Neuronal stem cell (in vitro differentiated cells): ENCODE measurements around the gene ERO1B.
A peak's percentile ranks its signal among the peaks of the same experiment; 100 is the strongest.

Experiments used
- DNase-seq: peaks from one replicate; pipeline ENCODE4 v3.0.0-alpha.2; 2013; ENCODE audit warnings: low spot score
- H2AFZ ChIP-seq: one replicate; pipeline ENCODE4 v1.6.1; 2013; ENCODE audit warnings: mild to moderate bottlenecking, low read length, inconsistent platforms
- H2AK5ac ChIP-seq: 2 replicates; pipeline ENCODE4 v1.6.1; 2013; ENCODE audit warnings: low read depth, mild to moderate bottlenecking, inconsistent platforms, low read length, moderate library complexity, mixed read lengths
- H2BK120ac ChIP-seq: 2 replicates; pipeline ENCODE4 v1.6.1; 2013; ENCODE audit warnings: low read depth, mild to moderate bottlenecking, inconsistent platforms, low read length, moderate library complexity, mixed read lengths
- H2BK12ac ChIP-seq: one replicate; pipeline ENCODE4 v1.6.1; 2013; ENCODE audit warnings: low read length, inconsistent platforms
- H2BK15ac ChIP-seq: 2 replicates; pipeline ENCODE4 v1.6.1; 2013; ENCODE audit warnings: mild to moderate bottlenecking, low read length, inconsistent platforms, mixed read lengths
- H2BK5ac ChIP-seq: one replicate; pipeline ENCODE4 v1.6.1; 2013; ENCODE audit warnings: inconsistent platforms, mild to moderate bottlenecking, low read length, moderate library complexity
- H3K14ac ChIP-seq: one replicate; pipeline ENCODE4 v1.6.1; 2013; ENCODE audit warnings: low read length, inconsistent platforms
- H3K18ac ChIP-seq: 2 replicates; pipeline ENCODE4 v1.6.1; 2013; ENCODE audit warnings: low read length, inconsistent platforms
- H3K23ac ChIP-seq: 2 replicates; pipeline ENCODE4 v1.6.1; 2013; ENCODE audit warnings: low read depth, mild to moderate bottlenecking, mixed read lengths, low read length, inconsistent platforms; ENCODE audit not compliant: poor library complexity
- H3K27ac ChIP-seq: replicated peaks from 3 replicates; pipeline ENCODE4 v1.5.1; 2013; ENCODE audit warnings: low read length, inconsistent platforms
- H3K27me3 ChIP-seq, 3 experiments: 2 replicates each; pipeline ENCODE4 v1.6.1; 2013; ENCODE audit warnings: low read length in 3 of 3, mild to moderate bottlenecking in 2 of 3, inconsistent platforms in 1 of 3, low read depth in 1 of 3, mixed read lengths in 1 of 3, moderate library complexity in 1 of 3; ENCODE audit not compliant: control insufficient read depth in 3 of 3, insufficient read depth in 3 of 3
- H3K36me3 ChIP-seq, 2 donors: replicated peaks in 1 of 2; 2 replicates each; pipeline ENCODE4 v1.6.1; 2013; ENCODE audit warnings: low read length in 2 of 2; ENCODE audit not compliant: control insufficient read depth in 2 of 2, insufficient read depth in 2 of 2
- H3K4ac ChIP-seq: 2 replicates; pipeline ENCODE4 v1.6.1; 2013; ENCODE audit warnings: inconsistent platforms, mild to moderate bottlenecking, low read length, moderate library complexity
- H3K4me1 ChIP-seq, 2 donors: 1 replicate in 1 of 2; 2 replicates in 1 of 2; pipeline ENCODE4 v1.6.1; 2013; ENCODE audit warnings: low read length in 2 of 2, low read depth in 1 of 2; ENCODE audit not compliant: control insufficient read depth in 2 of 2, insufficient read depth in 1 of 2
- H3K4me2 ChIP-seq: one replicate; pipeline ENCODE4 v1.6.1; 2013; ENCODE audit warnings: mild to moderate bottlenecking, low read length, inconsistent platforms; ENCODE audit not compliant: insufficient read depth, poor library complexity, severe bottlenecking
- H3K4me3 ChIP-seq, 2 donors: 2 replicates each; pipeline ENCODE4 v1.5.1; 2013; ENCODE audit warnings: low read length in 2 of 2, mild to moderate bottlenecking in 2 of 2, inconsistent platforms in 1 of 2, moderate library complexity in 1 of 2
- H3K79me1 ChIP-seq: one replicate; pipeline ENCODE4 v1.6.1; 2013; ENCODE audit warnings: low read depth, mild to moderate bottlenecking, inconsistent platforms, low read length, moderate library complexity
- H3K9ac ChIP-seq: one replicate; pipeline ENCODE4 v1.6.1; 2013; ENCODE audit warnings: mild to moderate bottlenecking, low read depth, low read length, inconsistent platforms; ENCODE audit not compliant: poor library complexity
- H3K9me3 ChIP-seq, 2 donors: replicated peaks in 1 of 2; 2 replicates each; pipeline versions ENCODE3 to v1.6.1; 2013; ENCODE audit warnings: low read length in 2 of 2, mild to moderate bottlenecking in 2 of 2, inconsistent platforms in 1 of 2, low read depth in 1 of 2, mixed read lengths in 1 of 2, moderate library complexity in 1 of 2; ENCODE audit not compliant: control insufficient read depth in 2 of 2, insufficient read depth in 1 of 2
- H4K8ac ChIP-seq: one replicate; pipeline ENCODE4 v1.6.1; 2013; ENCODE audit warnings: low read depth, mild to moderate bottlenecking, inconsistent platforms, low read length, moderate library complexity
- H4K91ac ChIP-seq: one replicate; pipeline ENCODE4 v1.6.1; 2013; ENCODE audit warnings: low read length, low read depth, mild to moderate bottlenecking, inconsistent platforms; ENCODE audit not compliant: poor library complexity
- whole genome bisulfite sequencing, 2 donors: extraction: QIAGEN DNeasy Blood & Tissue Kit; methylation state at CpG; one replicate each; pipeline ENCODE4 v1.1.7; 2013; ENCODE audit warnings: missing lambda C conversion rate in 2 of 2, mixed read lengths in 1 of 2; ENCODE audit not compliant: insufficient read length in 2 of 2, insufficient replicate concordance in 1 of 2; ENCODE audit errors: extremely low coverage in 2 of 2; 5-methylcytosine and 5-hydroxymethylcytosine counted together

ERO1B gene

DNA sequence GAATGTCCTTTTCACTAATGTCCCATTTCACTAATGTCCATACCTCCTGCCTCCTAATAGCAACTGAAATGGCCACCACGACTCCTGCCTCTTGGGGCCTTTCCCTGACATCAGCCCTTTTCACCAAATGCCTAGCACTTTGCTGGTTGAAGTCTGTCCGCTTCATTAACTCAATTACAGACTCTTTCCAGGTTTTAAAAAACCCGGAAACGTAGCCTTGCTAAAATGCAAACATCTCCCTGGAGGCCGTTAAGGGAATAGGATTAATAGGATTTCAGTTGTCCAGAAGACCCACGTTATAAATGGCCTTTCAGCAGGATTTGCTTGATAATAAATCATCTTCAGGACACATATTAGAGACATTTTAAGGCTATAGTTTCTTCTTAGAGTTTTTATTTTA lies 25.7 kb upstream of the ERO1B start:
- no peak overlapping the region for H3K14ac ChIP-seq

DNA sequence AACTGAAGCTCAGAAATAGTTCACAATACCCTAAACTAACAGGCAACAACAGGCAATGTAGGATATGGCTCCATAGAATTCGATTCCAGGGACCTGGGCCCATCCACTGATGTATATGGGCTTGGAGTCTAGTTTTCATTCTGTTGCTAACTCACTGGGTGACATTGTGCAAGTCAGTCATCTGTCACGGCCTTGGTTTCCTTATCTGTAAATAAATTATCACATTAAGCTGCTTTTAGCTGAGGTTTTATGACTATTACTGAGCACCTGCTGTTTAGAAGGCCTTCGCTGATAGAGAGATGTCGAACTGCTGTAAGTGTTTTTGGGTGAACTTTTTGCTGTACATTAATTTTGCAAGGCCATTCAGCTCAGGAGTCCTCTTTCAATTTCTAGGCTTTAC lies 22.9 kb upstream of the ERO1B start:
- Histone ChIP-seq H3K18ac (no peak overlapping the region), H3K4me2 (no peak overlapping the region), H3K4me3 (no peak overlapping the region), H2BK15ac (no peak overlapping the region), H3K23ac (no peak overlapping the region), H3K27me3 (no peaks in the 10 kb centered on the region), H3K9ac (no peak overlapping the region), H2AFZ (no peak overlapping the region), H2BK120ac (no peak overlapping the region), H4K91ac (no peak overlapping the region), H3K9me3 (peaks cover 0 to 3% of the 10 kb centered on the region in 2 donors), H4K8ac (no peak overlapping the region), H2BK12ac (no peak overlapping the region), H3K14ac (no peak overlapping the region), H2BK5ac (no peak overlapping the region), H3K4ac (no peak overlapping the region), H2AK5ac (no peak overlapping the region), H3K4me1 (peaks cover 0 to 1% of the 10 kb centered on the region in 2 donors), H3K36me3 (no peaks in the 10 kb centered on the region), H3K27ac (no peak overlapping the region), H3K79me1 (no peaks in the 10 kb centered on the region)
- WGBS, 2 donors = no CpG with 5 or more reads among the region's 4 CpGs
- DNase-seq = no peak

More for the DNA sequence above, 25.7 kb upstream of the ERO1B start:
- Histone ChIP-seq H2AFZ (no peak overlapping the region), H3K18ac (no peak overlapping the region), H3K36me3 (no peaks in the 10 kb centered on the region), H4K8ac (no peak overlapping the region), H3K27ac (no peak overlapping the region), H3K9ac (no peak overlapping the region), H2BK5ac (no peak overlapping the region), H2BK120ac (no peak overlapping the region), H3K4ac (no peak overlapping the region), H3K79me1 (no peaks in the 10 kb centered on the region), H3K4me1 (peaks cover 0 to 1% of the 10 kb centered on the region in 2 donors), H3K9me3 (no peaks in the 10 kb centered on the region), H3K4me2 (no peak overlapping the region), H2BK15ac (no peak overlapping the region), H4K91ac (no peak overlapping the region), H2AK5ac (no peak overlapping the region), H3K4me3 (no peak overlapping the region), H2BK12ac (no peak overlapping the region), H3K23ac (no peak overlapping the region), H3K27me3 (peaks cover 0 to 2% (median 0%) of the 10 kb centered on the region in 3 experiments)
- peak; percentile 24 for DNase-seq
- WGBS, 2 donors = no CpG with 5 or more reads among the region's 6 CpGs

DNA sequence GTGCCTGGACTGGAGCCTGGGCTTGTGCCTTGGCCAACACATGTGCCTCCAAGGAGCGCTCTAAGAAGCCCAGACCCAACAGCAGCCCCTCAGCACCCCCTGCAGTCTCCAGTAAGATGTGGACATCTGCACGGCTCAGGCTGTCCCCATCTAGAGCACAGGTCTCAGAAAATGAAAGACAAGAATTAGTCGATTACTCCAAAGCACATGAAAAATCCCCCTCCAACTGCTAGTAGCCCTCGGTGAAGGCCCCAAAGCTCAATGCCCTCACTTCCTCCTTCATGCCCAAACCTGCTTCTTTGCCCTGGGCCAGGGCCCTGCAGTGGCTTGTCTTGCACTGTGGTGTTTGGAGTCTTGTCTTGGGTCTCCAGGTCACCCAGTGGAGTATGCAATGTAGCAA lies 21.9 kb upstream of the ERO1B start:
- no peak for DNase-seq
- no CpG with 5 or more reads among the region's 4 CpGs for WGBS, 2 donors
- H3K4me2 ChIP-seq = no peak overlapping the region

DNA sequence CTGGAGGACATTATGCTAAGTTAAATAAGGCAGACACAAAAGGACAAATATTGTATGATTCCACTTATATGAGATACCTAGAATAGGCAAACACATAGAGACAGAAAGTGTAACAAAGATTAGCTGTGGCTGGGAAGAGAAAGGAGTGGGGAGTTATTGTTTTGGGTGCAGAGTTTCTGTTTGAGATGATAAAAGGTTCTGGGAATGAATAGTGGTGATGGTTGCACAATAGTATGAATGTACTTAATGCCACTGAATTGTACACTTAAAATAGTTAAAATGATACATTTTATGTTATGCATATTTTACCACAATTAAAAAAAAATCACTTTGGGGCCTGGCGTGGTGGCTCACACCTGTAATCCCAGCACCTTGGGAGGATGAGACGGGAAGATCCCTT lies 21.2 kb upstream of the ERO1B start:
- H3K14ac ChIP-seq = no peak overlapping the region
- no peak overlapping the region for H3K4me2 ChIP-seq
- H2BK120ac ChIP-seq = no peak overlapping the region
- H2BK15ac ChIP-seq = no peak overlapping the region
- H4K91ac ChIP-seq = no peak overlapping the region
- H2BK5ac ChIP-seq = no peak overlapping the region
- H2AFZ ChIP-seq = no peak overlapping the region
- peaks cover 0 to 3% of the 10 kb centered on the region in 2 donors for H3K9me3 ChIP-seq
- H4K8ac ChIP-seq = no peak overlapping the region
- no peaks in the 10 kb centered on the region for H3K79me1 ChIP-seq
- no peaks in the 10 kb centered on the region for H3K36me3 ChIP-seq
- no peaks in the 10 kb centered on the region for H3K27me3 ChIP-seq
- no peak overlapping the region for H3K4me3 ChIP-seq
- no peak overlapping the region for H3K9ac ChIP-seq
- no peak overlapping the region for H3K4ac ChIP-seq
- peaks cover 0 to 1% of the 10 kb centered on the region in 2 donors for H3K4me1 ChIP-seq
- WGBS, 2 donors = no CpG with 5 or more reads among the region's 2 CpGs
- no peak for DNase-seq
- no peak overlapping the region for H3K23ac ChIP-seq
- H2BK12ac ChIP-seq = no peak overlapping the region
- no peak overlapping the region for H3K18ac ChIP-seq
- H3K27ac ChIP-seq = no peak overlapping the region
- H2AK5ac ChIP-seq = no peak overlapping the region

More for the DNA sequence above, 21.9 kb upstream of the ERO1B start:
- peaks cover 0 to 3% of the 10 kb centered on the region in 2 donors for H3K9me3 ChIP-seq
- no peaks in the 10 kb centered on the region for H3K79me1 ChIP-seq
- H2BK5ac ChIP-seq = no peak overlapping the region
- no peak overlapping the region for H2BK15ac ChIP-seq
- H4K91ac ChIP-seq = no peak overlapping the region
- no peak overlapping the region for H3K9ac ChIP-seq
- H2BK12ac ChIP-seq = no peak overlapping the region
- H3K36me3 ChIP-seq = no peaks in the 10 kb centered on the region
- no peak overlapping the region for H2BK120ac ChIP-seq
- H4K8ac ChIP-seq = no peak overlapping the region
- H3K4me1 ChIP-seq = peaks cover 0 to 1% of the 10 kb centered on the region in 2 donors
- no peaks in the 10 kb centered on the region for H3K27me3 ChIP-seq
- H3K18ac ChIP-seq = no peak overlapping the region
- H3K23ac ChIP-seq = no peak overlapping the region
- H2AK5ac ChIP-seq = no peak overlapping the region
- H3K14ac ChIP-seq = no peak overlapping the region
- H2AFZ ChIP-seq = no peak overlapping the region
- H3K4me3 ChIP-seq = no peak overlapping the region
- H3K4ac ChIP-seq = no peak overlapping the region
- H3K27ac ChIP-seq = no peak overlapping the region
